Measurements from ENCODE around the gene ISCA2.

- TF ChIP-seq, protein P1, sequence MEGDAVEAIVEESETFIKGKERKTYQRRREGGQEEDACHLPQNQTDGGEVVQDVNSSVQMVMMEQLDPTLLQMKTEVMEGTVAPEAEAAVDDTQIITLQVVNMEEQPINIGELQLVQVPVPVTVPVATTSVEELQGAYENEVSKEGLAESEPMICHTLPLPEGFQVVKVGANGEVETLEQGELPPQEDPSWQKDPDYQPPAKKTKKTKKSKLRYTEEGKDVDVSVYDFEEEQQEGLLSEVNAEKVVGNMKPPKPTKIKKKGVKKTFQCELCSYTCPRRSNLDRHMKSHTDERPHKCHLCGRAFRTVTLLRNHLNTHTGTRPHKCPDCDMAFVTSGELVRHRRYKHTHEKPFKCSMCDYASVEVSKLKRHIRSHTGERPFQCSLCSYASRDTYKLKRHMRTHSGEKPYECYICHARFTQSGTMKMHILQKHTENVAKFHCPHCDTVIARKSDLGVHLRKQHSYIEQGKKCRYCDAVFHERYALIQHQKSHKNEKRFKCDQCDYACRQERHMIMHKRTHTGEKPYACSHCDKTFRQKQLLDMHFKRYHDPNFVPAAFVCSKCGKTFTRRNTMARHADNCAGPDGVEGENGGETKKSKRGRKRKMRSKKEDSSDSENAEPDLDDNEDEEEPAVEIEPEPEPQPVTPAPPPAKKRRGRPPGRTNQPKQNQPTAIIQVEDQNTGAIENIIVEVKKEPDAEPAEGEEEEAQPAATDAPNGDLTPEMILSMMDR (conservative IDR thresholded peaks at IDR 0.05; ENCODE audit: low read length): no peak
- TF ChIP-seq EZH2phosphoT487 (IDR thresholded peaks at IDR 0.05; ENCODE audit: borderline replicate concordance): no peak
Observed at GRCh38 chr14:74508844-74509428, 15.4 kb downstream of the ISCA2 start.

All from Loucy (cell line).